UCSD-AML1 (cell line): ENCODE data around the gene IFT43.

Experiments
- DNase-seq: peaks from one replicate; lab custom pipeline; 2025; ENCODE audit not compliant: unreplicated experiment; lab: John Stamatoyannopoulos, UW

Gene IFT43

DNA sequence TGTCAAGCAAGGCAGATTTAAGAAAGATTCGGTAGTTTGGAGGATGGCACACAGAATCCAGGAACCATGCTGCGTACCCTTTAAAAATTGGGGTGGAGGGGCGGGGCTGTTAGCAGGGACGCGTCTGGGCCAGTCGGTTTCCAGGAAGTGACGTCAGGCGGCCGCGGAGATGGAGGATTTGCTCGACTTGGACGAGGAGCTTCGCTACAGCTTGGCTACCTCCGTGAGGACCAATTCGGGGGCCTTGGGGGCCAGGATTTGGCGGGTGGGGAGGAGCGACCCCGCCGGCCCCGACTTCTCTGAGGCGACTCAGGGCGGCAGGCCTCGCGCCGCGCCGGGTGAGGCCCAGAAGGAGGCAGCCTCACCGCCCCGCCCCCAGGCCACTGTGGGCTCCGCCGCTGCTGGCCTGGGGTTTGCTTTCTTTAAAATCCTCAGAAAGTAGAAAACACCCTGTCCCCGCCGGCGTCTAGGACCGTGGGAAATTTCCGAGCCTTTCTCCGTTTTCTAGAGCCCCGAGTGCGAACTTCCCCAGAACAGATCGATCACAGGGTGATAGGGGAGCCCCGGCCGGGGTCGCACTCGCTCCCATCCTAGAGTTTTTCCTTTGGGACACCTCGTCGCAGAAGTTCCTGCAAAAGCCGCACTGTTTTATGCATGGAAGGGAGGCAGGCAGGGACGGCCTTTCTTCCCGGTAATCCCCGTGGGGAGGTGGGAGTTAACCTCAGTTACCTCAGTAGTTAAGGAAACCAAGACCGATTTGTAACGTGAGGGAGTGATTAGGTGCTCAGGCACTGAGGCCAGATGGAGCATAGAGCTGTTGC lies at the start of gene IFT43:
TSS of gene IFT43 (plus strand) at position 146 of the 821 bp plus-strand sequence. CDS start at position 170, 24 bp downstream.
- DNase-seq: peak; percentile 79

DNA sequence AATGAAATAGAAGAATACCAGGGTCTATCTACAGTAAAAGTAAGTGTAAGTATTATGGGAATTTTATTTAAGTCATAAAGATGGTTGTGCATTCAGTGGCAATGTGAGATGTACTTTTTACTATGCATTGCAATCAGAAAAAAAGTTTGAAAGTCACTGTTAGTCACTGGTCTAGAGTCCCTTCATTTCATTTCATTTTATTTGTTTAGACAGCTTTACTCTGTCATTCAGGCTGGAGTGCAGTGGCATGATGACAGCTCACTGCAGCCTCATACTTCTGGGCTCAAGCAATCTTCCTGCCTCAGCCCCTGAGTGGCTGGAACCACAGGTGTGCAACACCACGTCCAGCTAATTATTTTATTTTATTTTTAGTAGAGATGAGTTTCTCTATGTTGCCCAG lies 46.4 kb upstream of the IFT43 start:
- no peak for DNase-seq

DNA sequence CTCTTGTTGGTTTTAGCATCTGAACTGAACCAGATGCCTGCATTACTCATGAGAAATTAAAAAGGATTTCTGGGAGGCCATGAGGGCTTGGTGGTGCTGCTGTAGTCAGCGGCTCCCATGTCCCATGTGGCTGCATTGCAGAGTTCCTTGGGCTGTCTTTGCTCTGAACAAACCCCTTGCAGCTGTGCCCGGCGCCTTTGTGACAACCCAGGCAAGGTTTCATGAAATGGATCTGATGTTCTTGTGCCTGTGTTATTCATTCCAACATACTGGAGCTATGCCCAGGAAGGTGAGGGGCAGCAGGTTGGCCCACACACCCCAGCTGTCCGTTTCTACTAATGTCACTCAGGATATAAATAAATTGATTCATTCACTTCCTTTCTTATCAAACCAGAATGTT lies 44.5 kb upstream of the IFT43 start:
- DNase-seq: no peak

DNA sequence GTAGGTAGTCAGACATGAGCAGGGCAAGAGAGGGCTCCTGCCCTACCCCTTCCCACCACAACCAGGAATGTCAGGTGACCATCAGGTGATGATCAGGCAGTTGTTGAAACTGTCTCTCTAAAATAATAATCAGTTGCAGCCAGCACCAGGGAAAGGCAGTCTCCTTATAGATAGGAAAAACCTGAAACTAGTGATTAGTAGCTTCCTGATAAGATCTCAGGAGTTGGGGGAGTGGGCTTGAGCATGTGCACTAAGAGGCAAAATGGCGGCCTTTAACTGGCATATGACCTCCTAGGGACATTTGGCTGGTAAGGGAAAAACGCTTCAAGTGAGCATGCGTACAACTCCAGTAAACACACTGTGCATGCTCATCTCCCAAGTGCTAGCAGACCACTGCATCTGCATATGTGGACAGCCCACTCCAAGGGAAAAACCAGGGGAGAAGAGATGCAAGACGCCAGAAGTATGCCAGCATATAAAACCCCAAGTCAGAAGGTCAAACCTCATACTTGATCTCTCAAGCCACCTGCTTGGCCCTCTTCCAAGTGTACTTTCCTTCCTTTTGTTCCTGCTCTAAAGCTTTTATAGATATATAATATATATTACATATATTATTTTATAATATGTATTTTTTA lies 40.8 kb upstream of the IFT43 start:
- DNase-seq: no peak

DNA sequence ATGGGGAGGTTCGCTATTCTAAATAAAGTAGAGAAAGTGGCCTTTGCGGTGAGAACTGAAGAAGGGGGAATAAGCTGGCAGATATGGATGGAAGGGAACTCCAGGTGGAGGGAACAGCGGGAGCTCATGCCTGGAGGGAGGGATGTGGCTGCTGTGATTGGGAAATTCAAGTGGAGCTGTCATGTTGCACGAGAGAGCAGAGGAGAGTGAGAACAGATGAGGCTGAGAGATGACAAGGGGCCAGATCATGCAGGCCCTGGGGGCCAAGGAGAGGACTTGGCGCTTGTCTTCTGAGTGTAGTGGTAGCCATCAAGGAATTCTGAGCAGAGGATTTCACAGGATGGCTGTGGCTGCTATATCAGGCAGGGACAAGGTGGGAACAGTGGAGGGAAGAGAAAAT lies 38.8 kb upstream of the IFT43 start:
- no peak for DNase-seq

DNA sequence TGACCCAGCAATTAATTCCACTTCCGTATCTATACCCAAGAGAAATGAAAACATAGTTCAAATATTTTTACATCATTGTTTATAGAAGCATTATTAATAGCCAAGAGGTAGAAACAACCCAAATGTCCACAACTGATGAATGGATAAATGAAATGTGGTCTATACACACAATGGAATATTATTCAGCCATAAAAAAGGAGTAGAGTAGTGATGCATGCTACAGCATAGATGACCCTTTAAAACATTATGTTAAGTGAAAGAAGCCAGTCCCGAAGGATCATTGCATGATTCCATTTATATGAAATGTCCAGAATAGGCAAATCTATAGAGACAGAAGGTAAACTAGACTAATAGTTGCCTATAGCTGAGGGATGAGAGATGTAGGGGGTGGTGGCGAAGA lies 33.1 kb upstream of the IFT43 start:
- DNase-seq: no peak

DNA sequence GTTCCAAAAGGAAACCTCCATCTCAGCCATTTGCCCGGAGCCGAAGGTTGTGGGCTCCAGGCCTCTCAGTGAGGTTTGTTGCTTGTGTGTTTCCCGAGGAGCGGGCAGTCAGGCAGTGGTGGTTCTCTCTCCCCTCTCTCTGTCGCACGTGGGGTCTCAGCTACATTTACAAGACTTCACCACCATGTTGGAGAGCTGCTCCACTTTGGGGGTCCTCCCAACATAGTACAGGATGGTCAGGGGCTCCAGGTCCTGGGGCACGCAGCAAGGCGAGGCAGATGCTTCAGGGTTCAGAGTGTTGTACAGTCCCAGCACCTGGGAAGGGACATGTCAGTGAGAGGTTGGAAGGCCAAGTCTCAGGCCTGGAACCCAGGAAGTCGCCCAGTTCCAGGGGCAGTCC lies 26.5 kb upstream of the IFT43 start:
- DNase-seq: no peak

DNA sequence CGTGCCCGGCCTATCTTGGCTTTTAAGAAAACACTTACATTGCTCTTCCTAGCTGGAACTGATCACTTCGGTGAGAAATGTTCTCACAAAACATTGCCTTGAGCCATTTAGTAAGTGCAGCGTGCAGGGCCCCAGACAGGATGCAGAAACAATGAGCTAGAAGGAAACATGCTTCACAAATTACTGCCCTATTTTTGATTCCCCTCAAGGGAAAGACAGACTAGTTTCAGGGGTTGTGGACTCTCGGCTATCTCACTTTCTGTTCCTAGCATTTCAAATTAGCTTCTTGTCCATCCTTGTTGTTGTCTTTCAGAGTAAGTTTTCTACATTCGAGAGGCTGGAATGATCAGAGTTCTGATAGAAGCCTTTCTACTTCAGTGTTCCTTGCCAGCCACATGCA lies 25.3 kb upstream of the IFT43 start:
- DNase-seq: no peak

DNA sequence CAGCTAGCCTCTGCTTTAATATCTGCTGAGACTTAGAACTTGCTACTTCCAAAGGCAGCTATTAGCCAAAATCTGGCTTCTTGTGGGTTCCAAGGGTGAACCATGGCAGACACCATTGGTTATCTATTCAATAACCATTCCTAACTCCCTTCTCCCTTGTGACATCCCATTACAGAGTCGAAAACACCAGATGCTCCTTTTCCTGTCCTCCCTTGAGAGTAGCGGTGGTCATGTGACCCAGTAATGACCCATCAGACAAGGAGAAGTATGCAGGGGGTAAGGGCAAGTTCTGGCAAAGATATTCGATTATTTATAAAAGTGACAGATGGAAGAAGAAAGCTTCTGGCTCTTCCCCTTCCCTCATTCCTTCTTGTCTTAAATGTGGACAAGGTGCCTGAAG lies 23.9 kb upstream of the IFT43 start:
- DNase-seq: no peak

DNA sequence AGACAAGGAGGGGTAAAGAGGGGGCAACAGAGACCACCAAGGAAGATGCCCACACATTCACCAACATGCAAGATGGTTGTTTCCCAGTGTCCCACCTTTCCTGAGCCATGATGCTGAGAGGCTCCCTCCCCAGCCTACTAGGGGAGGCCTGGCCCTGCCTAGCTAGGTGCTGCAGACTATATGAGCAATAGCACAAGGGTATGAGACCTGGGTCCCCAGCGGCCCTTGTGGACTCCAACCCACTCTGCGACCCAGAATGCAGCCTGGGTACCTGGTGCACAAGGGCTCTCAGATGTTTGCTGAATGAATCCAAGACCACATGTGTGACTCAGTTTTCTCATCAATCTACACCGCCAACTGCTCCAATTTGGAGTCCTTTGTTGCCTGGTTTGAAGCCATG lies 17.7 kb upstream of the IFT43 start:
- no peak for DNase-seq

DNA sequence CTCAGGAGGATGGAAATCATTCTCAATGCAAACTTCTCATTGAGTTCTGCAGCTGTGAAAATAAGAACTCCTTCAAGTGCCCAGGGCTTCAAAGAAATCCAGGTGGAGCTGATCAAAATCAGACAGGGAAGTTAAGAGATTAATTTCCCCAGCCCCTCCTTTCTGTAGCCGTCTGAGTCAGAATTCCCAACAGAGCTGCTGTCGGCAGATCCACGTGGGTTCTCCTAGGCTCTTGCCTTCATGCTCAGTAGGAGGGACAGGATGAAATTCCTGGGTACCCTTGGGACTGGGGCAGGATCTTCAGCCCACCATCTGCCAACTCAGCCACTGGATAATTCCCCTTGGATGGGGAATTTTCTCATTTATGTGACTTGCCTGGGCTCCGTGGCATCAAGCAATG lies 17.1 kb upstream of the IFT43 start:
- no peak for DNase-seq

DNA sequence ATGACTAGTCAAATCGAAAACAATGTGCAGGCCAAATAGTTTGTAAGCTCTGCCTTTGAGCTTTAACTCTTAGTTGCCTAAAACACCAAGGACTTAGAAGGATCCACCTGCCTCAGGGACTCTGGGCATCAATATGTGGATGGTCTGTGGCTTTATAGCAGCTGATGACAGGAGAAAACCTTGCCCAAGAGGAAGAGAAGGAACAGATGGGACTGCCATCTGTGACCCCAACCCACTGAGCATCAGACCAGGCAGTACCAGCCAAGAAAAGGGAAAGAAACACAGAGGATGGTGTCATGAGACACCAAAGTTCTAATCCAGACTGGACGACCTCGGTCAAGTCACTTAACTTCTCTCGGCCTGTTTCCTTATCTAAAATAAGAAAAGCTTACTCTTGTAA lies 16.4 kb upstream of the IFT43 start:
- no peak for DNase-seq

DNA sequence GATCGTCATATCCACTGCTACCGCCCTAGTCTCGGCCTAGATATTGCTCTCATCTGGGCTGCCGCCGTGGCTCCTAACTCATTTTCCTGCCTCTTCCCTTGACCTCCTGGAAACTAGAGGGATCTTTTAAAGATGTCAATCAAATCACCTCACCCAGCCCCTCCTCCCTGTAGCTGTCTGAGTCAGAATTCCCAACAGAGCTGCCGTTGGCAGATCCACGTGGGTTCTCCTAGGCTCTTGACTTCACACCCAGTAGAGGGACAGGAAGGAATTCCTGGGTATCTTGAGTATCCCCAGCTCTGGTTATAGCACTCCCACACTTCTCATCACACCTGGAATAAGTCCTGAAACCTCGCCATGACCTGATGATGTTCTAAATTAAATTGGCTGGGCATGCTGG lies 15.7 kb upstream of the IFT43 start:
- DNase-seq: no peak

DNA sequence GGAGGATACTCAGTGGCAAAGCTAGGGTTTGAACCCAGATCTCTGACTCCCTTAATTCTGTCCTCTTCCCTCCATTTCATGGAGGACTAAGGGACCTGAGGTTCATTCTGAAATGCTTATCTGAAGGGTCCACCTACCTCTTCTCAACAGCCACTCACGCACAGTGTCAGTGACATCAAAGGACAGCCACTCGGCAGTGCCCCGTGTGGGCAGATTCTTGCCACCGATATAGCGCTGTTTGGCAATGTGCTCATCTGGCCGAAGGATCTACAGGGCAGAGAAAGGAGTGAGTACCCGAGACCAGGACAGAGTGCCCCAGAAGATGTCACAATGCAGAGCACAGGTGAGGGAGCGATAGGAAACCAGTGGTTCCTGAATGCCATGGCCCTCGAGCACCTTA lies 14.6 kb upstream of the IFT43 start:
- no peak for DNase-seq

DNA sequence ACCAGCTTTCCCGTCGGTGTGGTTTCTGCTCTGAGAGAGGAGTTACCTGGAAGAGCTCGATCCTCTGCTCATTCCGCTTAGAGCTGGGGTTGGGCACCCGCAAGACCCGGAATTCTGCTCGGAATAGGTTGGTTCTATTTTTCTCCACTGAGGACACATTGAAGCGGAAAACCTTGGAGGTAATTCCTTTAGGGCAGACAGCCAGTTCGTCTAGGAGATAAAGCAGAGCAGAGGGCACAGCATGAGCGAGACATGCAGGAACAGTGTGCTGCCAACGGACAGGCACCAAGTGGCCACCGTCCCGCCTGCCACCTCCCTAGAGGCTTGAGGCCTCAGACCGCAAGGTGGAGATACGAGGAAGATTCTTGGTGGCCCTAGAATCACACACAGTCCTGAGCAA lies 14.1 kb upstream of the IFT43 start:
- no peak for DNase-seq

DNA sequence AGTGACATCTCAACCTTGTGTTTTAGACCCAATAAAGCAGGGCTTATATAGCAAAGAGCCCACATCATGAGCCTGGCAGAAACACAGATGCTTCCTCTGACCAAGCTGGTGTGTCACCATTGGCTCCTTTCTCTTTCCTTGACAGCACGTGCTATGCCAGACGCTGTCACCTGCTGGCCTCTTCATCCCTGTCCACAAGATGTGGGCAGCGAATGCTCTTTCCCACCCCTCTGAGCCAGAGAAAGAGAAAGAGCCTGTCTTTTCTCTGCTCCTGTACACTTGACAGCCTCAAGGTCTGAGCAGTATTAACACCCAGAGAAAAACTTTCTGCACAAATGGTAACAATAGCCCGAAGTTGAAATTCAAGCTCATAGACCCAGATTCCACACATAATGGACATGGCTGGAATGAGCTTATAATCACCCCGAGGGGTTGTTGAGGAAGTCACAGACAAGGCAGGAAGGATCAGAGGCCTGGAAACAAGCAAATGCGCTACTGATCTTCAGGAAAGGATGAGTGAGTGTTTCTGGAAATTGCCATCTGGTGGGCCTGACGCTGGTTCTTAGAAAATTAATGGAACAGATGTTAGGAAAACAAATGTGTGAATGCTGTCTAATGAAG lies 12.7 kb upstream of the IFT43 start:
- DNase-seq: no peak

DNA sequence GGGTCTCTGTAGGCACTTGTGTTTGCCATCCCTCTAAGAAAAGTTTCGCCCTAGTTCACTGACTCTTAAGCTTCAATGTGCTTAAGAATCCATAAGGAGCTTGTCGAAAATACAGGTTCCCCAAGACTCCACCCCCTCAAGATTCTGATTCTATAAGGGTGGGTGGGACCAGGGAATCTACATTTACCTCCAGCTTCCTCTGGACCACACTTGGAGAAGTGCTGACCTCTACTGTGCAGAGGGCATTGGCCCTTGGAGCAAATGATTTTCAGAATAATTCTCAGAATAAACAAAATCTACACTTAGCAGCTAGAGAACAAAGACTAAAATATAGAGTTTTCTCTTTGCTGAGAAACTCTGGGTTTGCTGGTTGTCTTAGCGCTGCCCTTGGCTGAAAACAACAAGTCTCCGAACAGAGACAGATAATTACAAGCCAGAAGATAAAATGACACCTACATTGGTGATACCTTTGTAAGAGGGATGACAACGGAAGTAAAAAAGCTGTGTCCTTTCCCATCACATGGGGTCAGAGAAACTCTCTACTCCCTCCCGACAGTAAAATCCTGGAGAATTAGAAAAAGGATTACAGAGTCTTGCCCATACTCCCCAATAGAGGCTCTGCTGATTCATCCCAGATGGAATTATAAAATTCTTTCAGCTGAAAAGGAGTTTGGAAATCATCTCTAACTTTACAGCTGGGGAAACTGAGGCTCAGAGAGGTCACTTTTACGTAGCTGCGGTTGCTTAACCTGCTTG lies 8.6 kb upstream of the IFT43 start:
- no peak for DNase-seq

DNA sequence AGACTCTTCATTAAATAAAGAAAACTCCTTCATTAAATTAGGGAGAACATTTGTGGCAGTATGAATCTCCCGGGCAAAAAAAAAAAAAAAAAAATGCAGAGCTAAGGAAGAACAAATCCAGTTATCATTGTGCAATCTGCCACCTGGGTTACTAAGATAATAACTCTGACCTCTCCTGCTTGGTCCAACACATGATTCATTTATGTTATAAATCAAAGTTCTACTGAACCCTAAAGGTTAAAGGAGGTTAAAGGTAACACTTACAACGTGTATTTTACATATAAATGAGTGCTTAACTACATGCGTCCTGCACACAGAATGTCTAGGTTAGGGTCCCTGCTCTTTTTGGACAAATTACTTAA lies 8.0 kb upstream of the IFT43 start:
- no peak for DNase-seq

DNA sequence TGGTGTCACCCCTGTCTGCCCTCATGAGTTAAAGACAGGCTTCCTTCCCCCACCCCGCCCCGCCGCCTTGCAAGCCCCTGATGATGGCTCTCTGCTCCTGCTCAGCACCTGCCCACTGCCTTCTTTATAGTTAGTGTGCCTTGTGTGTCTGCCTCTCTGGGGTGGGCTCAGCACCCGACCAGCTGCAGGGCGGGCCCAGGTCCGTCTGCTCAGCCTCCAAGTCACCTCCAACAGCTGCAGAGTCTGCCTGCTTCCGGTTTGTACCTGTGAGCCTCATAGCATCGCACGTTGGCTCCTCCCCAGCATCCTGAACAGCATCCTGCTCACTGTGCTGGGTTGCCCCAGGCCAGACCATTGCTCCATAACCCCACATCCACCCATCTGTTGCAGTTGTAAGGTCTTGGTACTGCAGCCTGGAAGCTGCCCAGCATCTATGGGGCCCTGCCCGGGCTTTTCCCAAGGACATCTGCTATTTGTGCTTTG lies 7.3 kb upstream of the IFT43 start:
- no peak for DNase-seq

DNA sequence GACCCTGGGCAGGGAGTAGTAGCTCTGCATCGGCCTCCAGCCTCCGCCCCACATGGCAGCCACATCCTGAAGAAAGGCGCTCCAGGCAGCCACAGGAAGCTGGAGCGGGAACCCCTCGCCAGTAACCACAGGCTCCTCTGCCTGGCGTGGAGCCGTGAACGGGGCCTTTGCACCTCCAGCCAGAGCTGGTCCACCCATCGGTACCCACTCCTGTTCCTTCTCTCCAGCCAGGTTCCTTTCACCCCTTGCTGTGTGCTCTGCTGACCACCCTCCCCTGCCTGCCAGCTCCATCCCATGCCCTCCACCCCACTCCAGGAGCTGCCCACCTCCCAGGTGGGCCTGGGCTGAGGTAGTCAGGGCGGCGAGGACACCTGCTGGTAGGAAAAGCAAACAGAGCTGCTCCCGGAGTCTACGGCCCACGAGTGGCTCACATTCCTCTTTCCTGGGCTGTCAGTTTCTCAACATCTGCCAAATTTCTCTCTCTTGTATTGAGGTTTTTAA lies 6.4 kb upstream of the IFT43 start:
- peak; percentile 63 for DNase-seq
